ENCODE data around the gene MBD1.

DNA sequence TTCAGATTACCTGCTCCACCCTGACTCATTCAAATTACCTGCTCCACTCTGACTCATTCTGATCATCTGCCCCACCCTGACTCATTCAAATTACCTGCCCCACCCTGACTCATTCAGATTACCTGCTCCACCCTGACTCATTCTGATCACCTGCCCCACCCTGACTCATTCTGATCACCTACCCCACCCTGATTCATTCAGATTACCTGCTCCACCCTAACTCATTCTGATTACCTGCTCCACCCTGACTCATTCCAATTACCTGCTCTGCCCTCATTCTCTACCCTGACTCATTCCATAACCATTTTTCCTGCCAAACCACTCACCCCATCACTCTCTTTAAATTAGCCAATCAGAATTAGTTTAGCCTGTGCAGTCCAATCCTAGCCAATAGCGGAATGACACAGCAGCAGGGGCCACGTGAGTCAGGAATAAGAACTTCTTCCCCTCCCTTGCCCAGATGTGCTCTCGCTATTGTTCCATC is 41.2 kb downstream of the MBD1 start:
- no peak for TF ChIP-seq CTCF (IDR thresholded peaks at IDR 0.05; ENCODE audit: low read depth, low read length)
- TF ChIP-seq POLR2A (IDR thresholded peaks at IDR 0.05; ENCODE audit: extremely low read depth, insufficient read length): no peak

Data from NB4 (cell line).